H9 (cell line): ENCODE measurements around the gene DNAAF1. TPM values are rescaled to one million over a fixed set of nuclear protein-coding genes. Genes with fewer than 3 reads are reported as not detected.

Experiments used
- DNase-seq: peaks from one replicate; pipeline ENCODE4 v3.0.0-alpha.2; 2017
- H2AFZ ChIP-seq: one replicate; pipeline ENCODE4 v1.6.1; 2013; ENCODE audit warnings: mild to moderate bottlenecking, low read length, control low read depth, moderate library complexity
- H2AK5ac ChIP-seq: 2 replicates; pipeline ENCODE4 v1.6.1; 2013; ENCODE audit warnings: low read length, control low read depth, mixed read lengths; ENCODE audit not compliant: insufficient read length
- H2BK120ac ChIP-seq: one replicate; pipeline ENCODE4 v1.6.1; 2013; ENCODE audit warnings: low read depth, mild to moderate bottlenecking, low read length, control low read depth, inconsistent platforms; ENCODE audit not compliant: poor library complexity, severe bottlenecking
- H2BK12ac ChIP-seq: 2 replicates; pipeline ENCODE4 v1.6.1; 2013; ENCODE audit warnings: low read length, control low read depth, mixed read lengths, low read depth; ENCODE audit not compliant: insufficient read length
- H2BK15ac ChIP-seq: 2 replicates; pipeline ENCODE4 v1.6.1; 2013; ENCODE audit warnings: low read depth, low read length, control low read depth
- H2BK20ac ChIP-seq: one replicate; pipeline ENCODE4 v1.6.1; 2013; ENCODE audit warnings: low read depth, mild to moderate bottlenecking, low read length, control low read depth, inconsistent platforms; ENCODE audit not compliant: poor library complexity, severe bottlenecking
- H2BK5ac ChIP-seq: 2 replicates; pipeline ENCODE4 v1.6.1; 2013; ENCODE audit warnings: low read length, control low read depth, mixed read lengths; ENCODE audit not compliant: insufficient read length
- H3K14ac ChIP-seq: 2 replicates; pipeline ENCODE4 v1.6.1; 2013; ENCODE audit warnings: low read length, control low read depth; ENCODE audit not compliant: insufficient read depth
- H3K18ac ChIP-seq: 2 replicates; pipeline ENCODE4 v1.6.1; 2013; ENCODE audit warnings: low read depth, mild to moderate bottlenecking, mixed read lengths, low read length, control low read depth; ENCODE audit not compliant: insufficient read length
- H3K23ac ChIP-seq: 2 replicates; pipeline ENCODE4 v1.6.1; 2013; ENCODE audit warnings: low read length, control low read depth, mixed read lengths, low read depth; ENCODE audit not compliant: insufficient read length
- H3K23me2 ChIP-seq: 2 replicates; pipeline ENCODE4 v1.6.1; 2013; ENCODE audit warnings: low read depth, mild to moderate bottlenecking, mixed read lengths, low read length, control low read depth; ENCODE audit not compliant: insufficient read length, poor library complexity, severe bottlenecking
- H3K27ac ChIP-seq: 2 replicates; pipeline ENCODE4 v1.5.1; 2013; ENCODE audit warnings: low read length, control low read depth, mixed read lengths, low read depth; ENCODE audit not compliant: insufficient read length
- H3K27me3 ChIP-seq: 2 replicates; pipeline ENCODE4 v1.6.1; 2013; ENCODE audit warnings: low read length, control low read depth, inconsistent platforms; ENCODE audit not compliant: insufficient read depth
- H3K4ac ChIP-seq: 2 replicates; pipeline ENCODE4 v1.6.1; 2013; ENCODE audit warnings: low read depth, mild to moderate bottlenecking, control low read depth, inconsistent platforms, low read length, moderate library complexity
- H3K4me1 ChIP-seq: 2 replicates; pipeline ENCODE4 v1.6.1; 2013; ENCODE audit warnings: low read length, control low read depth, inconsistent platforms; ENCODE audit not compliant: insufficient read depth
- H3K4me2 ChIP-seq: 2 replicates; pipeline ENCODE4 v1.6.1; 2013; ENCODE audit warnings: low read length, control low read depth, mixed read lengths; ENCODE audit not compliant: insufficient read length, insufficient read depth
- H3K56ac ChIP-seq: 2 replicates; pipeline ENCODE4 v1.6.1; 2013; ENCODE audit warnings: low read depth, mild to moderate bottlenecking, mixed read lengths, low read length, control low read depth; ENCODE audit not compliant: insufficient read length
- H3K79me1 ChIP-seq: 2 replicates; pipeline ENCODE4 v1.6.1; 2013; ENCODE audit warnings: low read depth, mild to moderate bottlenecking, moderate library complexity, low read length, control low read depth, inconsistent platforms; ENCODE audit not compliant: insufficient read depth, poor library complexity, severe bottlenecking
- H3K79me2 ChIP-seq: 2 replicates; pipeline ENCODE4 v1.6.1; 2013; ENCODE audit warnings: low read length, control low read depth, inconsistent platforms; ENCODE audit not compliant: insufficient read depth
- H3K9ac ChIP-seq: 2 replicates; pipeline ENCODE4 v1.6.1; 2013; ENCODE audit warnings: low read length, control low read depth, mixed read lengths; ENCODE audit not compliant: insufficient read length; ENCODE audit errors: extremely low read depth
- H3K9me3 ChIP-seq: one replicate; pipeline ENCODE4 v1.6.1; 2013; ENCODE audit warnings: low read depth, low read length, inconsistent platforms; ENCODE audit not compliant: control insufficient read depth
- H3T11ph ChIP-seq: one replicate; pipeline ENCODE4 v1.6.1; 2013; ENCODE audit warnings: mild to moderate bottlenecking, low read length, control low read depth, inconsistent platforms
- H4K20me1 ChIP-seq: one replicate; pipeline ENCODE4 v1.6.1; 2013; ENCODE audit not compliant: control insufficient read depth, insufficient read length, insufficient read depth
- H4K5ac ChIP-seq: 2 replicates; pipeline ENCODE4 v1.6.1; 2013; ENCODE audit warnings: low read depth, mild to moderate bottlenecking, mixed read lengths, low read length, control low read depth; ENCODE audit not compliant: insufficient read length
- H4K8ac ChIP-seq: replicated peaks from 2 replicates; pipeline ENCODE4 v1.6.1; 2013; ENCODE audit warnings: low read length, control low read depth, mixed read lengths, low read depth; ENCODE audit not compliant: insufficient read length
- H4K91ac ChIP-seq: 2 replicates; pipeline ENCODE4 v1.6.1; 2013; ENCODE audit warnings: low read depth, mild to moderate bottlenecking, moderate library complexity, mixed read lengths, low read length, control low read depth; ENCODE audit not compliant: insufficient read length
- H3K27ac Mint-ChIP-seq, 3 experiments: 2 replicates in 2 of 3; 3 replicates in 1 of 3; pipeline ENCODE4 v1.8.0; 2020 to 2021; ENCODE audit warnings: mixed read lengths in 3 of 3, mild to moderate bottlenecking in 1 of 3, moderate library complexity in 1 of 3
- H3K27me3 Mint-ChIP-seq: 2 replicates; pipeline ENCODE4 v1.8.0; 2021; ENCODE audit warnings: low read depth, mild to moderate bottlenecking, moderate library complexity, mixed read lengths
- H3K36me3 Mint-ChIP-seq, 3 experiments: 2 replicates in 2 of 3; 3 replicates in 1 of 3; pipeline ENCODE4 v1.8.0; 2020 to 2021; ENCODE audit warnings: low read depth in 3 of 3, mixed read lengths in 3 of 3; ENCODE audit not compliant: insufficient read depth in 1 of 3
- H3K4me1 Mint-ChIP-seq, 2 experiments: 2 replicates each; pipeline ENCODE4 v1.8.0; 2020; ENCODE audit warnings: mixed read lengths in 2 of 2
- H3K4me3 Mint-ChIP-seq, 2 experiments: 2 replicates in 1 of 2; 3 replicates in 1 of 2; pipeline ENCODE4 v1.8.0; 2020 to 2021; ENCODE audit warnings: mild to moderate bottlenecking in 2 of 2, mixed read lengths in 2 of 2, moderate library complexity in 1 of 2
- H3K9me3 Mint-ChIP-seq, 2 experiments: 2 replicates in 1 of 2; 3 replicates in 1 of 2; pipeline ENCODE4 v1.8.0; 2020; ENCODE audit warnings: mild to moderate bottlenecking in 2 of 2, mixed read lengths in 2 of 2, moderate library complexity in 1 of 2
- CTCF ChIP-seq: fragments of 200-600 bp; sonication (generic); conservative IDR thresholded peaks from 3 replicates; pipeline ENCODE4 v1.8.0; 2021; ENCODE audit warnings: antibody characterized with exemption, mild to moderate bottlenecking
- WGBS: extraction: QIAGEN DNeasy Blood & Tissue Kit; methylation state at CpG from one replicate; pipeline ENCODE4 v1.1.7; 2013; ENCODE audit warnings: missing lambda C conversion rate, low lambda C conversion rate, mixed read lengths; ENCODE audit not compliant: insufficient read length; ENCODE audit errors: extremely low coverage; 5-methylcytosine and 5-hydroxymethylcytosine counted together
- total RNA-seq: library from RNA; stranded (reverse); gene quantifications from 2 replicates; pipeline ENCODE4 v1.2.1, GENCODE V29; 2021

The DNAAF1 gene
- total RNA-seq, 1 experiment from 2014 or later: not detected

GRCh38 chr16:84212154-84212553 is 67.0 kb downstream of the DNAAF1 start:
- Histone ChIP-seq H3K23me2 (no peaks in the 10 kb centered on the region), H2BK5ac (no peak overlapping the region), H3K4ac (no peak overlapping the region), H3T11ph (no peak overlapping the region), H3K4me1 (no peaks in the 10 kb centered on the region), H3K9me3 (no peaks in the 10 kb centered on the region), H3K79me2 (no peaks in the 10 kb centered on the region), H3K56ac (no peak overlapping the region), H4K91ac (no peak overlapping the region), H3K27me3 (no peaks in the 10 kb centered on the region), H3K23ac (no peak overlapping the region), H2BK12ac (no peak overlapping the region), H4K5ac (no peak overlapping the region), H3K4me2 (no peak overlapping the region), H2AFZ (no peak overlapping the region), H2AK5ac (no peak overlapping the region), H2BK15ac (no peak overlapping the region), H4K20me1 (no peaks in the 10 kb centered on the region), H3K18ac (no peak overlapping the region), H3K9ac (no peak overlapping the region), H2BK120ac (no peak overlapping the region), H3K14ac (no peak overlapping the region), H4K8ac (no peak overlapping the region), H3K27ac (no peak overlapping the region), H2BK20ac (no peak overlapping the region), H3K79me1 (no peaks in the 10 kb centered on the region)
- WGBS: no CpG with 5 or more reads among the region's 4 CpGs
- Mint-ChIP-seq H3K9me3 (no peaks in the 10 kb centered on the region), H3K36me3 (no peaks in the 10 kb centered on the region), H3K4me3 (no peak overlapping the region), H3K27ac (no peak overlapping the region), H3K27me3 (peaks cover 3% of the 10 kb centered on the region), H3K4me1 (peaks cover 5 to 12% of the 10 kb centered on the region in 2 experiments)
- DNase-seq: no peak
- no peak for TF ChIP-seq CTCF
